Ishikawa (cell line): ENCODE data around the gene GRID2IP.

Source experiments
- CEBPB ChIP-seq: IDR thresholded peaks from 2 replicates; pipeline ENCODE4 v1.6.1; 2012
- CREB1 ChIP-seq: IDR thresholded peaks from 2 replicates; pipeline ENCODE4 v1.6.1; 2012; ENCODE audit warnings: low read depth
- EGR1 ChIP-seq: IDR thresholded peaks from 2 replicates; pipeline ENCODE4 v1.6.1; 2012
- EP300 ChIP-seq: IDR thresholded peaks from 2 replicates; pipeline ENCODE4 v1.6.1; 2012; ENCODE audit warnings: borderline replicate concordance
- FOXM1 ChIP-seq: IDR thresholded peaks from 2 replicates; pipeline ENCODE4 v1.6.1; 2012; ENCODE audit warnings: low read depth, borderline replicate concordance
- NFIC ChIP-seq: IDR thresholded peaks from 2 replicates; pipeline ENCODE4 v1.6.1; 2012
- RAD21 ChIP-seq: IDR thresholded peaks from 2 replicates; pipeline ENCODE4 v1.6.1; 2012; ENCODE audit warnings: low read depth
- TAF1 ChIP-seq: IDR thresholded peaks from 2 replicates; pipeline ENCODE4 v1.6.1; 2012; ENCODE audit warnings: low read depth, mild to moderate bottlenecking
- TCF12 ChIP-seq: IDR thresholded peaks from 2 replicates; pipeline ENCODE4 v1.6.1; 2012; ENCODE audit warnings: low read depth
- TEAD4 ChIP-seq: IDR thresholded peaks from 2 replicates; pipeline ENCODE4 v1.6.1; 2012
- YY1 ChIP-seq: IDR thresholded peaks from 2 replicates; pipeline ENCODE4 v1.6.1; 2012; ENCODE audit warnings: low read depth
- ZBTB7A ChIP-seq: IDR thresholded peaks from 2 replicates; pipeline ENCODE4 v1.6.1; 2012; ENCODE audit warnings: low read depth
- TF ChIP-seq, protein P1 (sequence below): IDR thresholded peaks from 2 replicates; pipeline ENCODE4 v1.6.1; 2012
- TF ChIP-seq, protein P2 (sequence below): IDR thresholded peaks from 2 replicates; pipeline ENCODE4 v1.6.1; 2012
- TF ChIP-seq, protein P3 (sequence below): IDR thresholded peaks from 2 replicates; pipeline ENCODE4 v1.6.1; 2012; ENCODE audit warnings: low read depth, mild to moderate bottlenecking

GRID2IP gene

DNA sequence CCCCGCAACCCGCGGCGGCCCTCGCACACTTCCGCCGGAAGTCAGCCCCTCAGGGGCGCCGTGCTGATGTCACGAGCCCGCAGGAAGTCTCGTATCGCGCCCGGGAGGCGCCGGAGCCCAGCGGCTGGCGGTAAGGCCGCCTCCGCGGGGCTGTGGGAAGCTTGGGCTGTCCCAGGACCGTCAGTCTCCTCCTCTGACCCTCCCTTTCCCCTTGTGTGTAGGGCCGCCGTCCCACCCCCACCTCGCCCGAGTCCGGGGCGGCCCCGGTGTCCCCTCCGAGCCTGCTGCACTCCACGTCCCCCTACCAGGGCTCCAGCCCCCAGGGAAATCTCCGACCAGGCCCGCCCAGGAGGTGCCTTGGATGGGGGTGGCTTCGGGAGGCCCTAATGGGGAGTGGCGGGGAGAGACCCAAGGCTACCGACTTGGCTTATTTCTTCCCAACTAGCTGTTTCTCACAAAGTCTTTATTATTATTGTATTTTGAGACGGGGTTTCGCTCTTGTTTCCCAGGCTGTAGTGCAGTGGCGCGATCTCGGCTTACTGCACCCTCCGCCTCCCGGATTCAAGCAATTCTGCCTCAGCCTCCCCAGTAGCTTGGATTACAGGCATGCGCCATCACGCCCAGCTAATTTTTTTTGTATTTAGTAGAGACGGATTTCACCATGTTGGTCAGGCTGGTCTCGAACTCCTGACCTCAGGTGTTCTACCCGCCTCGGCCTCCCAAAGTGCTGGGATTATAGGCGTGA is 26.3 kb upstream of the GRID2IP start, which contains the start of gene ZDHHC4:
Gene ZDHHC4, plus strand, starts transcription at position 86 of the 745 bp plus-strand sequence. CDS start 3,108 bp downstream, outside the sequence.
- peak; percentile 78; the same call in 1 of the 2 replicates for TF ChIP-seq ZBTB7A
- TF ChIP-seq, protein P1, sequence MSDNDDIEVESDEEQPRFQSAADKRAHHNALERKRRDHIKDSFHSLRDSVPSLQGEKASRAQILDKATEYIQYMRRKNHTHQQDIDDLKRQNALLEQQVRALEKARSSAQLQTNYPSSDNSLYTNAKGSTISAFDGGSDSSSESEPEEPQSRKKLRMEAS = peak; percentile 49
- peak; percentile 77 for TF ChIP-seq CREB1
- TF ChIP-seq, protein P2, sequence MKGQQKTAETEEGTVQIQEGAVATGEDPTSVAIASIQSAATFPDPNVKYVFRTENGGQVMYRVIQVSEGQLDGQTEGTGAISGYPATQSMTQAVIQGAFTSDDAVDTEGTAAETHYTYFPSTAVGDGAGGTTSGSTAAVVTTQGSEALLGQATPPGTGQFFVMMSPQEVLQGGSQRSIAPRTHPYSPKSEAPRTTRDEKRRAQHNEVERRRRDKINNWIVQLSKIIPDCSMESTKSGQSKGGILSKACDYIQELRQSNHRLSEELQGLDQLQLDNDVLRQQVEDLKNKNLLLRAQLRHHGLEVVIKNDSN = peak; percentile 46
- TF ChIP-seq, protein P3, sequence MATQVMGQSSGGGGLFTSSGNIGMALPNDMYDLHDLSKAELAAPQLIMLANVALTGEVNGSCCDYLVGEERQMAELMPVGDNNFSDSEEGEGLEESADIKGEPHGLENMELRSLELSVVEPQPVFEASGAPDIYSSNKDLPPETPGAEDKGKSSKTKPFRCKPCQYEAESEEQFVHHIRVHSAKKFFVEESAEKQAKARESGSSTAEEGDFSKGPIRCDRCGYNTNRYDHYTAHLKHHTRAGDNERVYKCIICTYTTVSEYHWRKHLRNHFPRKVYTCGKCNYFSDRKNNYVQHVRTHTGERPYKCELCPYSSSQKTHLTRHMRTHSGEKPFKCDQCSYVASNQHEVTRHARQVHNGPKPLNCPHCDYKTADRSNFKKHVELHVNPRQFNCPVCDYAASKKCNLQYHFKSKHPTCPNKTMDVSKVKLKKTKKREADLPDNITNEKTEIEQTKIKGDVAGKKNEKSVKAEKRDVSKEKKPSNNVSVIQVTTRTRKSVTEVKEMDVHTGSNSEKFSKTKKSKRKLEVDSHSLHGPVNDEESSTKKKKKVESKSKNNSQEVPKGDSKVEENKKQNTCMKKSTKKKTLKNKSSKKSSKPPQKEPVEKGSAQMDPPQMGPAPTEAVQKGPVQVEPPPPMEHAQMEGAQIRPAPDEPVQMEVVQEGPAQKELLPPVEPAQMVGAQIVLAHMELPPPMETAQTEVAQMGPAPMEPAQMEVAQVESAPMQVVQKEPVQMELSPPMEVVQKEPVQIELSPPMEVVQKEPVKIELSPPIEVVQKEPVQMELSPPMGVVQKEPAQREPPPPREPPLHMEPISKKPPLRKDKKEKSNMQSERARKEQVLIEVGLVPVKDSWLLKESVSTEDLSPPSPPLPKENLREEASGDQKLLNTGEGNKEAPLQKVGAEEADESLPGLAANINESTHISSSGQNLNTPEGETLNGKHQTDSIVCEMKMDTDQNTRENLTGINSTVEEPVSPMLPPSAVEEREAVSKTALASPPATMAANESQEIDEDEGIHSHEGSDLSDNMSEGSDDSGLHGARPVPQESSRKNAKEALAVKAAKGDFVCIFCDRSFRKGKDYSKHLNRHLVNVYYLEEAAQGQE = no peak
- TF ChIP-seq CEBPB = no peak
- TF ChIP-seq TAF1 = peak; percentile 88
- TF ChIP-seq RAD21 = no peak
- no peak for TF ChIP-seq FOXM1
- peak; percentile 55; the same call in 1 of the 2 replicates for TF ChIP-seq TCF12
- 0 out of 2 replicates have a peak, but pooled peaks have one; percentile 59 for TF ChIP-seq YY1
- TF ChIP-seq NFIC = no peak

DNA sequence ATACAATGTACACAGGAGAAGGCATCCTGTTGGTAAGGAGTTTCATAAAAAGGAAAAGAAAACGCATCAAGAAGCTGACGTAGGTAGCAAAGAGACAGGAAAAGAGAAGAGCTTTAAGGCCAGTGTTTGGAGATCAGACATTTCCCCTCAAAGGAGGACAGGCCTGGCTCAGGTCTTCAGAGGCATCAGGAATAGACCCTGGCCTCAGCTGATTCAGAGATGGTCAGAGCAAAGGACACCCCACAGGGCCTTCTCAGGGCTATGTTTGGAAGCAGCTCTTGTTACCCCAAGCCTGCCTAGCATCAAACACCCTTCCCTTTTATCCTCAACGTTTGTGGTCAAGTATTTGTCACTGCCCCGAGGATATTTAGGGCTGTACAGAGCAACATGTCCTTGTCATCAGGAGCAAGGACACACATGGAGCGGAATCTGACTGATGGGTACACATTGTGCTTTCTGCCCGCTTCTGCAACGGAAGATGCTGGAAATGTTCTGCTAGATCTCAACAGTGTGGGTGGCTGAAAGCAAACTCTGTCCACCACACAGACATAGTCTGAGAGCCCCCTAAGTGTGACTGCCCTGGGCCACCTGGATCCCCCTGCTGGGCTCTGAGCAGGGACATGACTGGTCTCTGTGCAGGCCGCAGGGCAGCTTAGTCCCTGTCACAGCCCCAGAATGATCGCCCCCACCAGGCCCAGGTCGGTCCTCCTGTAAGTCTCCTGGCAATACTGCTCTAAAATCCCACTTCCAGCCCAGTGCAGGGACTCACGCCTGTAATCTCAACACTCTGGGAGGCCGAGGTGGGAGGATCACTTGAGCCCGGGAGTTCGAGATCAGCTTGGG is 25.0 kb upstream of the GRID2IP start:
- no peak for TF ChIP-seq NFIC
- TF ChIP-seq CREB1 = no peak
- TF ChIP-seq EP300 = no peak
- TF ChIP-seq YY1 = no peak

DNA sequence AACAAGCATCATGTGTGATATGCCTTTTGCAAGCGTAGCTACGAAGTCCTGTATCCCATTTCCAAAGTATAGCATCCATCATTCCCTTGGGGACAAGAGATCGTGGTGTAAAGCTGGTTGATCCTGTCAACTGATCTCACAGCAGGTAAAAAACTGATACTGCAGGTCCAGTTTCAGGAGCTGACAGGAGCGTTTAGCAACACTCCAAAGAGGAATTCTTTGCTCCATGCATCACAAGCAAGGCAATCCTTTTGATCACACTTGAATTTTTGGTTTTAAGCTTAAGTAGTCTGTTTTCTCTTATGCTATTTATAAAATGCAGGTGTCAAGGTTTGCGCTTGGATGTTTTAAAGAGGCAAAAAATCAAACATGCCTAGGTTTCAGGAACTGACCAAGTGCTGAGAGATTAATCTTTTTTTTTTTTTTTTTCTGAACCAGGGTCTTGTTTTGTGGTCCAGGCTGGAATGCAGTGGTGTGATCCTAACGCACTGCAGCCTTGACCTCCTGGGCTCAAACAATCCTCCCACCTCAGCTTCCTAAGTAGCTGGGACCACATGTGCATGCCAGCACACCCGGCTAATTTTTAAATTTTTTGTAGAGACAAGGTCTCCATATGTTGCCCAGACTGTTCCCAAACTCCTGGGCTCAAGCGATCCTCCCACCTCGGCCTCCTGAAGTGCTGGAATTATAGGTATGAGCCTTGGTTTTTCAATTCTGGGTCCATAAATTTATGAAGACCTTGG is 24.2 kb upstream of the GRID2IP start:
- TF ChIP-seq ZBTB7A (no peak), FOXM1 (no peak), TCF12 (no peak), TAF1 (no peak), YY1 (no peak), RAD21 (no peak), EP300 (no peak), NFIC (no peak), CREB1 (no peak), TEAD4 (no peak), CEBPB (no peak), EGR1 (no peak)
- TF ChIP-seq, protein P3 = no peak
- TF ChIP-seq, protein P2 = no peak
- TF ChIP-seq, protein P1 = no peak

DNA sequence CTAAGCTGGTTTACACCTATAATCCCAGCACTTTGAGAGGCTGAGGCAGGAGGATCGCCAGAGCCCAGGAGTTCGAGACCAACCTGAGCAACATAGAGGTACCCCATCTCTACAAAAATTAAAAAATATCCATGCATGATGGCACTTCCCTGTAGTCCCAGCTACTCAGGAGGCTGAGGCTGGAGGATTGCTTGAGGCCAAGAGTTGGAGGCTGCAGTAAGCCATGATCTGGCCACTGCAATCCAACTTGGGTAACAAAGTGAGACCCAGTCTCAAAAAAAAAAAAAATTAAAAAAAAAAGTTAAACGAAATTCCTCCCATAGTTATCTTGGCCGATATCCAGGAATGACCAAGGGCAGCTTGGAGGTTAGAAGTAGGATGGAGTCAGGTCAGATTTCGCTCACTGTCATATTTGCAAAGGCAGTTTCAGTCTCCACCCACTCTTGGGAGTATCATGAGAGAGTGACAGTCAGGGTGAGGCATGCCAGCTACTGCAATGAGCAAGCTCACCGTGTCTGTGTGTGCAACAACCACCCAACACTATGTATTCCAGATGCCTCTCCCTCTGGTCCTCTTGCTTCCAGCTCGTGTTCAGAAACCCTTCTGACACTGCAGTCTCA is 20.0 kb upstream of the GRID2IP start:
- no peak for TF ChIP-seq YY1
- TF ChIP-seq ZBTB7A = no peak
- peak; percentile 29; the same call in 1 of the 2 replicates for TF ChIP-seq NFIC
- TF ChIP-seq, protein P1 = no peak
- no peak for TF ChIP-seq CEBPB

DNA sequence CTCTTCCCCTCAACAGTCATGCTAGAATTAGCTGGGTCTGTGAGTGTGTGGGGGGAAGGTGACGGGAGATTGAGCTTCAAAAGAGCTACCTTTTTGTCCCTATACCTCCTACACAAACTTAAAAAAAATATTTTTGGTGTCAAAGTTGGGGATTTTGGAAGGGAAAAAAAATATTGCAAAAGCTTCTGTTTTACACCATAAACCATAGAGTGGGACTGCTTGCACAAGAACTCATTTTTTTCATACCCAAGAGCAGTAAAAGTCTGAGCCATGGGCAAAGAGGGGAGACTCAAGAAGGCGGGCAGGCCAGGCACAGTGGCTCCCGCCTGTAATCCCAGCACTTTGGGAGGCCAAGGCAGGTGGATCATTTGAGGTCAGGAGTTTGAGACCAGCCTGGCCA is 16.6 kb upstream of the GRID2IP start:
- TF ChIP-seq ZBTB7A = no peak
- TF ChIP-seq NFIC = no peak
- no peak for TF ChIP-seq CREB1
- TF ChIP-seq CEBPB = no peak
- TF ChIP-seq, protein P3 = no peak
- no peak for TF ChIP-seq TAF1
- no peak for TF ChIP-seq RAD21
- no peak for TF ChIP-seq FOXM1
- TF ChIP-seq, protein P1 = no peak
- no peak for TF ChIP-seq EGR1
- TF ChIP-seq EP300 = no peak
- TF ChIP-seq TCF12 = no peak
